ENCODE results near the gene SNAPC2. TPM values are rescaled to one million over a fixed set of nuclear protein-coding genes. Genes with fewer than 3 reads are reported as not detected.

Gene SNAPC2
- total RNA-seq, 1 donor from 2014 or later, result 14.4 TPM

DNA sequence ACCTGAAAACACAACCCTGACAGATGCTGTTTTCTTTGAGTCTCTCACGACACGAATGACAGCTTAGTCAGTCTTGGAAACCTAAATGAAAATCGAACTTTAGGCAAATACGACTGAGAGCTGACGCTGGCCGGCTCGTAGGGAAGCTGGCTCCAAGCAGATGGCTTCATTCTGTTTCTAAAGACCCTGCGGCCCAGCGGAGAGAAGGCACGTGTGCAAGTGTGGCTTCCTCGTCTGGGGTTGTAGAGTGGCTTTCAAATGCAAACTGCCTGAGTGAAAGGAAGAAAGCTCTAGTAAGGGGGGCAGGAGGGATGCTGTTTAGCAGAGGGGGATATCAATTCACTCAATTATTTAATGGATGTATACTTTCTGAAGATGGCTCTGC, 49.4 kb downstream of the SNAPC2 start:
- CTCF ChIA-PET, result interaction anchor here (0.9 to 2.6 kb wide), 3 partner anchors 25 to 33 kb away, joined by 3 to 12 read pairs (median 4); partner anchors contain the start of gene TIMM44
- no peak for DNase-seq
- H3K4me3 Mint-ChIP-seq, result no peak overlapping the region
- POLR2A ChIA-PET, result no interaction called here
- TF ChIP-seq, protein P1, sequence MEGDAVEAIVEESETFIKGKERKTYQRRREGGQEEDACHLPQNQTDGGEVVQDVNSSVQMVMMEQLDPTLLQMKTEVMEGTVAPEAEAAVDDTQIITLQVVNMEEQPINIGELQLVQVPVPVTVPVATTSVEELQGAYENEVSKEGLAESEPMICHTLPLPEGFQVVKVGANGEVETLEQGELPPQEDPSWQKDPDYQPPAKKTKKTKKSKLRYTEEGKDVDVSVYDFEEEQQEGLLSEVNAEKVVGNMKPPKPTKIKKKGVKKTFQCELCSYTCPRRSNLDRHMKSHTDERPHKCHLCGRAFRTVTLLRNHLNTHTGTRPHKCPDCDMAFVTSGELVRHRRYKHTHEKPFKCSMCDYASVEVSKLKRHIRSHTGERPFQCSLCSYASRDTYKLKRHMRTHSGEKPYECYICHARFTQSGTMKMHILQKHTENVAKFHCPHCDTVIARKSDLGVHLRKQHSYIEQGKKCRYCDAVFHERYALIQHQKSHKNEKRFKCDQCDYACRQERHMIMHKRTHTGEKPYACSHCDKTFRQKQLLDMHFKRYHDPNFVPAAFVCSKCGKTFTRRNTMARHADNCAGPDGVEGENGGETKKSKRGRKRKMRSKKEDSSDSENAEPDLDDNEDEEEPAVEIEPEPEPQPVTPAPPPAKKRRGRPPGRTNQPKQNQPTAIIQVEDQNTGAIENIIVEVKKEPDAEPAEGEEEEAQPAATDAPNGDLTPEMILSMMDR (IDR thresholded peaks at IDR 0.05), result no peak
- no peak overlapping the region for H3K27ac Mint-ChIP-seq
- no peaks in the 10 kb centered on the region for H3K9me3 Mint-ChIP-seq
- ATAC-seq (ENCODE audit: low read depth), result no peak
- no peaks in the 10 kb centered on the region for H3K27me3 Mint-ChIP-seq
- intact Hi-C loops (cut with micrococcal nuclease), result no loop called here
- peaks cover 71% of the 10 kb centered on the region for H3K36me3 Mint-ChIP-seq (ENCODE audit: low read depth)
- H3K4me1 Mint-ChIP-seq, result peaks cover 1% of the 10 kb centered on the region

DNA sequence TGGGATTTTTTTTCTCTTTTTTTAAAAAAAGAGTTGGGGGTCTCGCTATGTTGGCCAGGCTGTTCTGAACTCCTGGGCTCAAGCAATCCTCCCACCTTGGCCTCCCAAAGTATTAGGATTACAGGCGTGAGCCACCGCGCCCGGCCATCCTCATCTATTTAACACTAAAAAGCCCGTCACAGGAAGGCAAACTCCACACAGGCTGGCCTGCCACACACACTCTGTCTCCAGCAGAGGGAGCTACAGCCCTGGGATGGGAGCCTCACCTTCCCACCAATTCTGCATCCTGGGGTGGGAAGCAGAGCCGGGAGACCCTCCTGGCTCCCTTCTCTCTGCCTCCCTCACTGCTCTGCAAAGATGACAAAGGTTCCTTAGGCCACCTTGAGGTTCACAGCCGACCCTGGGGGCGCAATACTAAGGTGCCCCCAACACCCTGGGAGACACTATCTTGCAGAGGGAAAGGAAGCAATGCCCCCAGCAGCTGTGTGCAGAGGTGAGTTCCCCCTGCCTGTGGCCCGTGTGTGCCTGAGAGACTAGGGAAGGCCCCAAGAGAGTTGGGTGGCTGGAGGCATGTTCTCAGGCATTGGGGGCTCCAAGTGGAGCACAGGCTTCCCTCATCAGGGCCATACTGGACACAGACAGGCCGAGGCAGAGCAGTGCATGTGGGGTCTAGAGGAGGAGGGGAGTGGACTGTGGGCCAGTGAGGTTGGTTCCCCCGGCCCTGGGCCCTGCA, 50.7 kb downstream of the SNAPC2 start:
- ATAC-seq (ENCODE audit: low read depth) (peak; percentile 56), DNase-seq (peak; percentile 17)
- H3K27ac Mint-ChIP-seq, result no peak overlapping the region
- no peak overlapping the region for H3K4me3 Mint-ChIP-seq
- H3K9me3 Mint-ChIP-seq, result no peaks in the 10 kb centered on the region
- H3K36me3 Mint-ChIP-seq (ENCODE audit: low read depth), result peaks cover 66% of the 10 kb centered on the region
- peaks cover 1% of the 10 kb centered on the region for H3K4me1 Mint-ChIP-seq
- H3K27me3 Mint-ChIP-seq, result no peaks in the 10 kb centered on the region
- TF ChIP-seq, protein P1 (IDR thresholded peaks at IDR 0.05), result no peak
- ChIA-PET CTCF (interaction anchor here (1.6 to 2.6 kb wide), 2 partner anchors 26 to 32 kb away, joined by 9 to 12 read pairs; partner anchors contain the start of gene TIMM44), POLR2A (interaction anchor here (0.5 to 0.6 kb wide), 2 partner anchors 36 to 64 kb away, joined by 6 read pairs; no protein-coding TSS in a partner anchor)
- intact Hi-C loops (cut with micrococcal nuclease), result loop anchor here (1.0 kb wide), 2 partner anchors 187 to 282 kb away; no protein-coding TSS in a partner anchor

DNA sequence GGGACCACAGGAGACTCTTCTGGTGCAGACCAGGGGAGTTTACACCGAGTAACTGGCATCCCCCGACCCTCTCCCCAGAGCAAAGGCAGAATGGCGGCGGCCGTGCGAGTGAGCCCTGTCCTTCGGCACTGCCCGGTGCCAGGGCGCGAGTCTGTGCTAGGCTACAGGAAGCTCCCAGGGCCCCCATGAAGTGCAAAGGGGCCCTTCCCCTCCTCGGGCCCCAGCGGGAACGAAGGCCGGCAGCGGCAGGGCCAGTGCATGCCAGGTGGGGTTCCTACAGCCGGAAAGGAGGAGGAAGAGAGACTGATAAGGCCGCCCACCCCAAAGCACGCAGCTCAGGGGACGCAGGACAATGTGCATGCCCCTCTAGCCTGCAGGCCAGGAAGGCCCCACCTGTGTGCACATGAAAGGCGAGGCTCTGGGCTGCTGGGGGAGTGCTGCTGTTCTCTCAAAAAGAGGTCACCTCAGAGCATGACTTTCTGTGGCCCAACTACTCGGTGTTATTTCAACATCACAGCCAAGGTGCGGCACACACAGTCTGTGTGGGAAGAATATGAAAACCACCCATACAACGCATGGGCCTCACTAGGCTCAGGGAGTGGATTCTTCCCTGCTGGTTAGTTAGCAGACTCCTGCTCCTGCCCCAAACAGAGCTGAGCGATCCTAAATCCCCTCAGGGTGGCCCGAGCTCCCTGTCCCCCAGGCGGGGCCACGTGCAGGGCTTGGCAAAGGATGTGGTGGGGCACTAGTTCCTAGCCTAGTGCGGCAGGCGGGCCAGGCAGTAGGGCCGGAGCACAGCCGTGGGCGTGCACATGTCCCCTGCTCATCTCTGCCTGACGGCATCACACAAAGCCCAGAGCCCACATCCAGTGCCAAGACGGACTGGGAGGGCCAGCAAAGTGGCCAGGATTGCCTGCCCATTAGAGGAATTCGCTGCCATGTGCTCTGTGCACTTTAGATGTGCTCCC, 51.7 kb downstream of the SNAPC2 start:
- peaks cover 1% of the 10 kb centered on the region for H3K4me1 Mint-ChIP-seq
- no peak overlapping the region for H3K27ac Mint-ChIP-seq
- ATAC-seq (ENCODE audit: low read depth), result no peak
- H3K27me3 Mint-ChIP-seq, result no peaks in the 10 kb centered on the region
- H3K4me3 Mint-ChIP-seq, result no peak overlapping the region
- TF ChIP-seq, protein P1 (IDR thresholded peaks at IDR 0.05), result no peak
- ChIA-PET CTCF (interaction anchor here (1.6 to 2.6 kb wide), 2 partner anchors 27 to 31 kb away, joined by 9 to 12 read pairs; partner anchors contain the start of gene TIMM44), POLR2A (interaction anchor here (0.6 kb wide), 1 partner anchor 35 kb away, joined by 6 read pairs; no protein-coding TSS in a partner anchor)
- intact Hi-C loops (cut with micrococcal nuclease), result no loop called here
- no peak for DNase-seq
- peaks cover 61% of the 10 kb centered on the region for H3K36me3 Mint-ChIP-seq (ENCODE audit: low read depth)
- H3K9me3 Mint-ChIP-seq, result no peaks in the 10 kb centered on the region

Other genes starting within 250 kb of the SNAPC2 start
- not detected in 2 replicates for gene MCEMP1, start 243.2 kb upstream of the SNAPC2 start, total RNA-seq
- gene TRAPPC5, start 239.5 kb upstream of the SNAPC2 start, total RNA-seq, result 110 and 123 TPM in 2 replicates
- 191 and 193 TPM in 2 replicates for gene FCER2, start 218.2 kb upstream of the SNAPC2 start, total RNA-seq
- gene CLEC4G, start 188.2 kb upstream of the SNAPC2 start, total RNA-seq, result 0.55 and 0.78 TPM in 2 replicates
- gene CD209, start 172.8 kb upstream of the SNAPC2 start, total RNA-seq, result 0.11 and 0.24 TPM in 2 replicates
- gene CLEC4M, start 157.1 kb upstream of the SNAPC2 start, total RNA-seq, result 1.3 and 2.0 TPM in 2 replicates
- 9.2 and 12.8 TPM in 2 replicates for gene EVI5L, start 90.1 kb upstream of the SNAPC2 start, total RNA-seq
- gene PRR36, start 45.9 kb upstream of the SNAPC2 start, total RNA-seq, result not detected in 2 replicates
- not detected in 2 replicates for gene LRRC8E, start 31.8 kb upstream of the SNAPC2 start, total RNA-seq
- 46.3 and 52.8 TPM in 2 replicates for gene MAP2K7, start 16.5 kb upstream of the SNAPC2 start, total RNA-seq
- not detected in 2 replicates for gene TGFBR3L, start 5.5 kb upstream of the SNAPC2 start, total RNA-seq
- not detected in 2 replicates for gene CTXN1, start 5.8 kb downstream of the SNAPC2 start, total RNA-seq
- gene TIMM44, start 23.3 kb downstream of the SNAPC2 start, total RNA-seq, result 78.4 and 92.5 TPM in 2 replicates
- 83.5 and 87.1 TPM in 2 replicates for gene ELAVL1, start 85.3 kb downstream of the SNAPC2 start, total RNA-seq
- gene CCL25, start 132.4 kb downstream of the SNAPC2 start, total RNA-seq, result not detected in 2 replicates
- not detected in 2 replicates for gene FBN3, start 229.3 kb downstream of the SNAPC2 start, total RNA-seq